HCT116 (cell line): ENCODE data around the gene FHL5. TPM values are rescaled to one million over a fixed set of nuclear protein-coding genes. Genes with fewer than 3 reads are reported as not detected.

Experiments used
- ATAC-seq: fragments of 200-7000 bp; cut with Tn5 transposase; 2 replicates; pipeline ENCODE4 v1.9.1; 2020; ENCODE audit warnings: mild to moderate bottlenecking, moderate library complexity
- BruUV-seq: library from RNA; stranded (reverse); fragments of 400-500 nt; replicated peaks from 2 replicates; lab custom pipeline; 2021; lab: Mats Ljungman, UMichigan
- CTCF ChIA-PET: fragments of 300-600 bp; sonication (Branson Sonifier 250); formaldehyde crosslinking; loops from one replicate; lab custom pipeline; 2021; ENCODE audit warnings: antibody characterized with exemption; lab: Charles Lee
- POLR2A ChIA-PET: fragments of 300-600, 350-600 bp; sonication (Branson Sonifier 250); formaldehyde crosslinking; loops from one replicate; lab custom pipeline; 2021; ENCODE audit warnings: antibody characterized with exemption; lab: Charles Lee
- RAD21 ChIA-PET, 2 experiments: fragments of 300-600 bp; sonication (Branson Sonifier 250); formaldehyde crosslinking; loops; one replicate each; lab custom pipeline; 2023; ENCODE audit warnings: low total read pairs in 2 of 2; ENCODE audit not compliant: uncharacterized antibody in 2 of 2, unreplicated experiment in 2 of 2, low non-redundant PET in 1 of 2; lab: Charles Lee
- DNase-seq: peaks from one replicate; pipeline ENCODE4 v3.0.0-alpha.2; 2010; ENCODE audit warnings: low read depth, low spot score
- H2AFZ ChIP-seq: fragments of 200-600 bp; shearing (Covaris generic), sonication (generic); 2 replicates; pipeline ENCODE4 v1.6.1; 2017; ENCODE audit warnings: low read depth, mixed run types, mixed read lengths, antibody characterized with exemption, low read length; ENCODE audit not compliant: poor library complexity, severe bottlenecking
- H3K27ac ChIP-seq: 2 replicates; pipeline ENCODE4 v1.5.1; 2012; ENCODE audit warnings: low read depth, low read length
- H3K27me3 ChIP-seq: fragments of 200-600 bp; sonication (generic); 2 replicates; pipeline ENCODE4 v1.6.1; 2016; ENCODE audit warnings: mixed run types, low read length, mixed read lengths; ENCODE audit not compliant: insufficient read depth
- H3K36me3 ChIP-seq, 2 experiments: fragments of 200-500 bp in 1 of 2; fragments of 200-600 bp in 1 of 2; sonication (Bioruptor generic) in 1 of 2; sonication (generic) in 1 of 2; 2 replicates each; pipeline versions ENCODE4 v1.5.1 to v1.6.1; 2014 to 2016; ENCODE audit warnings: low read length in 2 of 2, inconsistent platforms in 1 of 2, mixed read lengths in 1 of 2, mixed run types in 1 of 2; ENCODE audit not compliant: insufficient read depth in 2 of 2, control insufficient read depth in 1 of 2
- H3K4me1 ChIP-seq, 2 experiments: fragments of 200-600 bp in 1 of 2; sonication (generic) in 1 of 2; 2 replicates each; pipeline versions ENCODE4 v1.5.1 to v1.6.1; 2012 to 2017; ENCODE audit warnings: low read length in 2 of 2, inconsistent platforms in 1 of 2, mild to moderate bottlenecking in 1 of 2, mixed read lengths in 1 of 2, mixed run types in 1 of 2, moderate library complexity in 1 of 2; ENCODE audit not compliant: insufficient read depth in 2 of 2, control insufficient read depth in 1 of 2
- H3K4me2 ChIP-seq: fragments of 200-600 bp; sonication (generic); 2 replicates; pipeline ENCODE4 v1.6.1; 2017; ENCODE audit warnings: mixed run types, low read length, mixed read lengths
- H3K4me3 ChIP-seq, 2 experiments: fragments of 200-600 bp in 1 of 2; sonication (generic) in 1 of 2; replicated peaks in 1 of 2; 2 replicates each; pipeline ENCODE4 v1.5.1; 2011 to 2016; ENCODE audit warnings: low read length in 2 of 2, control low read depth in 1 of 2, low read depth in 1 of 2, mild to moderate bottlenecking in 1 of 2, mixed read lengths in 1 of 2, mixed run types in 1 of 2
- H3K79me2 ChIP-seq: fragments of 200-600 bp; sonication (generic); 2 replicates; pipeline ENCODE4 v1.6.1; 2017; ENCODE audit warnings: mild to moderate bottlenecking, mixed run types, low read length, moderate library complexity, mixed read lengths; ENCODE audit not compliant: insufficient read depth
- H3K9ac ChIP-seq: fragments of 200-600 bp; sonication (generic); 2 replicates; pipeline ENCODE4 v1.6.1; 2016; ENCODE audit warnings: low read length, mixed read lengths
- H3K9me2 ChIP-seq: fragments of 200-600 bp; sonication (generic), shearing (Covaris generic); 2 replicates; pipeline ENCODE4 v1.6.1; 2017; ENCODE audit warnings: mixed run types, mild to moderate bottlenecking, moderate library complexity; ENCODE audit not compliant: insufficient read depth
- H3K9me3 ChIP-seq, 2 experiments: fragments of 200-500 bp in 1 of 2; fragments of 200-600 bp in 1 of 2; sonication (Bioruptor generic) in 1 of 2; sonication (generic) in 1 of 2; 2 replicates each; pipeline ENCODE4 v1.6.1; 2014 to 2017; ENCODE audit warnings: low read length in 2 of 2, mixed read lengths in 2 of 2, inconsistent platforms in 1 of 2, low read depth in 1 of 2, mild to moderate bottlenecking in 1 of 2, mixed run types in 1 of 2, moderate library complexity in 1 of 2; ENCODE audit not compliant: control insufficient read depth in 1 of 2, insufficient read depth in 1 of 2
- H4K20me1 ChIP-seq: fragments of 200-600 bp; sonication (generic), shearing (Covaris generic); 2 replicates; pipeline ENCODE4 v1.6.1; 2017; ENCODE audit warnings: mixed run types, mild to moderate bottlenecking, moderate library complexity; ENCODE audit not compliant: insufficient read depth
- ATF3 ChIP-seq: IDR thresholded peaks from 2 replicates; pipeline ENCODE4 v1.6.1; 2012
- CBX3 ChIP-seq: IDR thresholded peaks from 2 replicates; pipeline ENCODE4 v1.6.1; 2012; ENCODE audit warnings: low read depth
- CEBPB ChIP-seq: IDR thresholded peaks from 2 replicates; pipeline ENCODE4 v1.6.1; 2012; ENCODE audit warnings: low read depth
- EGR1 ChIP-seq: IDR thresholded peaks from 2 replicates; pipeline ENCODE4 v1.6.1; 2012; ENCODE audit warnings: low read depth
- ELF1 ChIP-seq: IDR thresholded peaks from 2 replicates; pipeline ENCODE4 v1.6.1; 2012; ENCODE audit warnings: low read depth, borderline replicate concordance
- EZH2 ChIP-seq: fragments of 200-600 bp; sonication (generic); IDR thresholded peaks from 2 replicates; pipeline ENCODE4 v1.6.1; 2017; ENCODE audit warnings: antibody characterized with exemption, mixed run types
- EZH2phosphoT487 ChIP-seq: fragments of 200-600 bp; IDR thresholded peaks from 2 replicates; pipeline ENCODE4 v1.6.1; 2018; ENCODE audit warnings: antibody characterized with exemption, borderline replicate concordance
- FOSL1 ChIP-seq: IDR thresholded peaks from 2 replicates; pipeline ENCODE4 v1.6.1; 2012; ENCODE audit warnings: low read depth
- MAX ChIP-seq: IDR thresholded peaks from 2 replicates; pipeline ENCODE4 v1.6.1; 2012
- POLR2A ChIP-seq: IDR thresholded peaks from 2 replicates; pipeline ENCODE4 v1.7.0; 2011; ENCODE audit warnings: borderline replicate concordance; ENCODE audit not compliant: insufficient read depth, insufficient read length; ENCODE audit errors: extremely low read depth
- RAD21 ChIP-seq: IDR thresholded peaks from 2 replicates; pipeline ENCODE4 v1.6.1; 2012; ENCODE audit warnings: low read depth, mild to moderate bottlenecking
- REST ChIP-seq: IDR thresholded peaks from 2 replicates; pipeline ENCODE4 v1.6.1; 2012; ENCODE audit warnings: low read depth
- TCF7L2 ChIP-seq: IDR thresholded peaks from 2 replicates; pipeline ENCODE4 v1.7.0; 2011; ENCODE audit warnings: borderline replicate concordance, inconsistent platforms; ENCODE audit not compliant: insufficient read depth, insufficient read length; ENCODE audit errors: extremely low read depth
- YY1 ChIP-seq: IDR thresholded peaks from 2 replicates; pipeline ENCODE4 v1.6.1; 2011; ENCODE audit warnings: low read length, low read depth, moderate library complexity, mild to moderate bottlenecking; ENCODE audit not compliant: insufficient replicate concordance; ENCODE audit errors: extremely low read depth
- ZBTB33 ChIP-seq: IDR thresholded peaks from 2 replicates; pipeline ENCODE4 v1.6.1; 2011; ENCODE audit warnings: mild to moderate bottlenecking, low read length, moderate library complexity; ENCODE audit not compliant: insufficient replicate concordance; ENCODE audit errors: extremely low read depth
- ZFX ChIP-seq: fragments of 450-650 bp; IDR thresholded peaks from 2 replicates; pipeline ENCODE4 v1.6.1; 2017
- ZNF274 ChIP-seq: fragments of 200-500 bp; sonication (Bioruptor generic); IDR thresholded peaks from 2 replicates; pipeline ENCODE4 v1.6.1; 2014; ENCODE audit warnings: mild to moderate bottlenecking, low read depth, low read length, inconsistent platforms
- intact Hi-C: fragments of 100-400 bp; cut with micrococcal nuclease; formaldehyde crosslinking; loops from 2 replicates; pipeline ENCODE4 v1.10.0; 2022
- total RNA-seq: library from RNA; stranded (reverse); gene quantifications from one replicate; pipeline ENCODE4 v1.2.1, GENCODE V29; 2021; ENCODE audit not compliant: unreplicated experiment

The FHL5 gene
- total RNA-seq, 1 experiment from 2014 or later = not detected

GRCh38 chr6:96576221-96576620 lies 13.3 kb downstream of the FHL5 start (continued):
- no peak for TF ChIP-seq MAX

- no peak for ATAC-seq
- DNase-seq = no peak
- intact Hi-C loops = no loop called here
- H3K27me3 ChIP-seq = no peaks in the 10 kb centered on the region
- no peak for TF ChIP-seq EZH2phosphoT487
- no peak for TF ChIP-seq ZBTB33
- no peak for TF ChIP-seq RAD21
- no peak for TF ChIP-seq MAX
- TF ChIP-seq CEBPB = no peak
- no peak for TF ChIP-seq EZH2
- no peak for TF ChIP-seq ZFX
- TF ChIP-seq CBX3 = no peak
- no peak for TF ChIP-seq ZNF274
- TF ChIP-seq EGR1 = no peak
- TF ChIP-seq POLR2A = no peak
- no peak for TF ChIP-seq YY1
- no peak for TF ChIP-seq ELF1
- no peak for TF ChIP-seq TCF7L2
- TF ChIP-seq ATF3 = no peak
- no peak for TF ChIP-seq REST
- TF ChIP-seq FOSL1 = no peak
- TF ChIP-seq, all 23 proteins: peak for 0
- Histone ChIP-seq H4K20me1 (no peaks in the 10 kb centered on the region), H2AFZ (no peak overlapping the region), H3K9me2 (no peaks in the 10 kb centered on the region), H3K27ac (no peak overlapping the region), H3K9ac (no peak overlapping the region), H3K4me1 (no peaks in the 10 kb centered on the region), H3K36me3 (no peaks in the 10 kb centered on the region), H3K4me3 (no peak overlapping the region), H3K79me2 (no peaks in the 10 kb centered on the region), H3K9me3 (no peaks in the 10 kb centered on the region), H3K4me2 (no peak overlapping the region)
- RAD21 ChIA-PET = no interaction called here
- POLR2A ChIA-PET = no interaction called here
- CTCF ChIA-PET = no interaction called here
- no TSS peak for BruUV-seq
These were observed 19.1 kb downstream of the FHL5 start for GRCh38 chr6:96582021-96582420.
